C4-2B (cell line): Measurements from ENCODE around the gene PPP6R3.
"Not testable (repeated sequence)": the region's sequence is repeated elsewhere in the genome, so short reads cannot be mapped to it uniquely, and the experiment has no call there.

Experiments
- H3K27ac ChIP-seq: fragments of 450-650 bp; 2 replicates; pipeline ENCODE4 v1.5.1; 2017
- CTCF ChIP-seq: fragments of 450-650 bp; conservative IDR thresholded peaks from 2 replicates; pipeline ENCODE4 v1.5.1; 2017; ENCODE audit warnings: mild to moderate bottlenecking
- ZFX ChIP-seq: fragments of 450-650 bp; IDR thresholded peaks from 2 replicates; pipeline ENCODE4 v1.6.1; 2017

Gene PPP6R3

GRCh38 chr11:68632802-68633201 is 172.2 kb downstream of the PPP6R3 start:
- TF ChIP-seq CTCF, result peak; percentile 82
- TF ChIP-seq ZFX, result no peak
- no peak overlapping the region for H3K27ac ChIP-seq

DNA sequence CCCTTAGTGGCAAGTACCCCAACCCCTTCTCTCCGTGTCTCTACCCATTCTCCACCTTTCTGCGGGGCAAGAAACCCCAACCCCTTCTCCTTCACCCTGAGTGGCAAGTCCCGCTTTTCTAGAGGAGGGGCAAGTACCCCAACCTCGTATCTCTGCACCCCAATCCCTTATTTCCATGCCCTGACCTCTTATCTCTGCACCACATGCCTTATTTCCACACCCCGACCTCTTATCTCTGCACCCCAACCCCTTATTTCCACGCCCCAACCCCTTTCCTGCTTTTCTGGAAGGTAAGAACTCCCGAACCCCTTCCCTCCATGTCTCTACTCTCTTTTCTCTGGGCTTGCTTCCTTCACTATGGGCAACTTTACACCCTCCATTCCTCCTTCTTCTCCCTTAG is 174.1 kb downstream of the PPP6R3 start:
- not testable (repeated sequence) for H3K27ac ChIP-seq

- not testable (repeated sequence) for H3K27ac ChIP-seq
Observed at GRCh38 chr11:68635172-68635571, 174.6 kb downstream of the PPP6R3 start.

DNA sequence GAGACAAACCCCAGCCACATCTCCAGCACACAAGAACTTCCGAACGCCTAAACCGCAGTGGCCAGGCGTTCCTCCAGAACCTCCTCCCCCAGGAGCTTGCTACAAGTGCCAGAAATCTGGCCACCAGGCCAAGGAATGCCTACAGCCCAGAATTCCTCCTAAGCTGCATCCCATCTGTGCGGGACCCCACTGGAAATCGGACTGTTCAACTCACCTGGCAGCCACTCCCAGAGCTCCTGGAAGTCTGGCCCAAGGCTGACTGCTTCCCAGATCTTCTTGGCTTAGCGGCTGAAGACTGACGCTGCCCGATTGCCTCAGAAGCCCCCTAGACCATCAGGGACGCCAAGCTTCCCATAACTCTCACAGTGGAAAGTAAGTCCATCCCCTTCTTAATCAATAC is 175.3 kb downstream of the PPP6R3 start:
- not testable (repeated sequence) for H3K27ac ChIP-seq

- not testable (repeated sequence) for H3K27ac ChIP-seq
Observed at GRCh38 chr11:68639322-68639721, 178.8 kb downstream of the PPP6R3 start.

DNA sequence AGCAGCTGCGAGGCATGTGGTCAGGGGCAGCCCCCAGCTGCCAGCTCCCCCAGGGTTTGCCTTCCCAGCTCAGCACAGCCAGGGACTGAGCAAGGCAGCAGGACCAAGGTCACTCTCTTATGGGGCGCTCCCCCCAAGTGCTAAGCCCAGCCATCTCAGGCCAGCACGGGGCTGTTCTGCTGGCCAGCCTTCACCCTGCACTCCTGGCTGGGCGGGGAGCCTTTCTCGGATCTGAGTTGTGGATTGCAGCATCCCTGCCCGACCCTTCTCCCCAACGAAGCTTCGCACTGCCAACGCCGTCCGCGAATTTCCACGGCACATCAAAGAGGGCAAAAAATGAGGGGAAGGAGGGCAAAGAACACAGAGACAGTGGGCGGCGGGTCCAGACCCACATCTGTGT is 181.3 kb downstream of the PPP6R3 start:
- no peak overlapping the region for H3K27ac ChIP-seq
- TF ChIP-seq ZFX, result no peak
- TF ChIP-seq CTCF, result no peak

DNA sequence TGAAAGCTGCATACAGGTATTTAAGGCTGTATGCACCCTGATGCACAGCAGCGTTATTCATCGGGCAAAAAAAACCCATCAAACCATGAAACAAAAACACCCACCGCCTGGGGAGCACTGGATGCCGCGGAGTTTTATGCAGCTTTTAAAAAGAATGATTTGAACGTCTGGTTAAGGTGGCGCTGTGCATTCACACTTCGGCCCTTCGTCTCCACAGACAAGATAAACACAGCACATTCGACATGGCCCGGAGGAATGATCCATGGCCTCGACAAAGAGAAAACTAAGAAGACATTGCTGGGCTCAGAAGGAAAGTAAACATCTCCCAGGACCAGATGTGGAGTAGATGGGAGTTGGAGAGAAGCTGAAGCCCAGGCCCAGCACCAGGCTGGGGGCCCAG is 183.0 kb downstream of the PPP6R3 start:
- TF ChIP-seq CTCF, result peak; percentile 60
- TF ChIP-seq ZFX, result no peak
- H3K27ac ChIP-seq, result no peak overlapping the region

GRCh38 chr11:68646832-68647231 is 186.3 kb downstream of the PPP6R3 start:
- TF ChIP-seq CTCF (no peak), ZFX (no peak)
- no peak overlapping the region for H3K27ac ChIP-seq

GRCh38 chr11:68649851-68650555 is 189.5 kb downstream of the PPP6R3 start:
- no peak for TF ChIP-seq ZFX
- TF ChIP-seq CTCF, result no peak

DNA sequence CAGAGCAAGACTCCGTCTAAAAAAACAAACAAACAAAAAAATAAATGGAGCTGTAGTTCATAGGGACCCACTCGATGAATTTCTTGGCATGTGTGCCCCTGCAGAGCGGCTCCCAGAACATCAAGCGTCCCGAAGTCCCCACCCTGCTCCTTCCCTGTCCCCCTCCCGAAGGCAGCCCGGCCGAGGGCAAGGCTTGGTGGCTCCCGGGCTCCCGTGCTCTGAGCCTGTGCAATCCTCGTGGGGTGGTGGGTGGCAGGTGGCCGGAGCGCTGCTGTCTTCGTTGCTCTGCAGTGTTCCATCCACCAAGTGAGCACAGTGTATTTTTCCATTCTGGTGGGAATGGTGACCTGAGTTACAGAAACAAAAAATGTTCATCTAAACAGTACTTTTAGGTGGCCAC is 190.2 kb downstream of the PPP6R3 start:
- no peak for TF ChIP-seq CTCF
- no peak for TF ChIP-seq ZFX
- no peak overlapping the region for H3K27ac ChIP-seq

More at GRCh38 chr11:68649851-68650555, 189.5 kb downstream of the PPP6R3 start:
- no peak overlapping the region for H3K27ac ChIP-seq
